Measurements from ENCODE around the gene SLC37A1.

The SLC37A1 gene

DNA sequence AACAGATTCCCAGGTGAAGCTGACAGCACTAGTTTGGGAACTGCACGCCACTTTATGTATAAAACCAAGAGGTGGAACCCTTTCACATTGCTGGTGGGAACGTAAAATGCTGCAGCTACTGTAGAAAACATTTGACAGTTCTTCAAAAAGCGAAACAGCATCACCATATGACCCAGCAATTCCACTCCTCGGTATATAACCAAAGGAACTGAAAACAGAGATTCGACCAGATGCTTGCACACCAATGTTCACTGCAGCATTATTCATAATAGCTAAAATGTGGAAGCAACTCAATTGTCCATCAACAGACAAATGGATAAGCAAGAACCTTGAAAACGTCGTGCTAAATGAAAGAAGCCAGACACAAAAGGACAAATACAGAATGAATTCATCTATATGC is 35.1 kb upstream of the SLC37A1 start:
- H3K9me3 ChIP-seq (ENCODE audit: control insufficient read depth, low read length), result no peaks in the 10 kb centered on the region
- no peak overlapping the region for H2AFZ ChIP-seq
- H3K79me2 ChIP-seq, result no peaks in the 10 kb centered on the region
- TF ChIP-seq, protein P1, sequence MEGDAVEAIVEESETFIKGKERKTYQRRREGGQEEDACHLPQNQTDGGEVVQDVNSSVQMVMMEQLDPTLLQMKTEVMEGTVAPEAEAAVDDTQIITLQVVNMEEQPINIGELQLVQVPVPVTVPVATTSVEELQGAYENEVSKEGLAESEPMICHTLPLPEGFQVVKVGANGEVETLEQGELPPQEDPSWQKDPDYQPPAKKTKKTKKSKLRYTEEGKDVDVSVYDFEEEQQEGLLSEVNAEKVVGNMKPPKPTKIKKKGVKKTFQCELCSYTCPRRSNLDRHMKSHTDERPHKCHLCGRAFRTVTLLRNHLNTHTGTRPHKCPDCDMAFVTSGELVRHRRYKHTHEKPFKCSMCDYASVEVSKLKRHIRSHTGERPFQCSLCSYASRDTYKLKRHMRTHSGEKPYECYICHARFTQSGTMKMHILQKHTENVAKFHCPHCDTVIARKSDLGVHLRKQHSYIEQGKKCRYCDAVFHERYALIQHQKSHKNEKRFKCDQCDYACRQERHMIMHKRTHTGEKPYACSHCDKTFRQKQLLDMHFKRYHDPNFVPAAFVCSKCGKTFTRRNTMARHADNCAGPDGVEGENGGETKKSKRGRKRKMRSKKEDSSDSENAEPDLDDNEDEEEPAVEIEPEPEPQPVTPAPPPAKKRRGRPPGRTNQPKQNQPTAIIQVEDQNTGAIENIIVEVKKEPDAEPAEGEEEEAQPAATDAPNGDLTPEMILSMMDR (IDR thresholded peaks at IDR 0.05), result no peak
- H3K4me3 ChIP-seq (ENCODE audit: low read depth, low read length), result no peak overlapping the region
- no peaks in the 10 kb centered on the region for H3K4me1 ChIP-seq
- no peak overlapping the region for H3K9ac ChIP-seq
- H3K27me3 ChIP-seq (ENCODE audit: control insufficient read depth, insufficient read depth, low read length), result no peaks in the 10 kb centered on the region
- H3K27ac ChIP-seq, result no peak overlapping the region
- no peaks in the 10 kb centered on the region for H3K36me3 ChIP-seq (ENCODE audit: control insufficient read depth, insufficient read depth, low read length)
- no peak overlapping the region for H3K4me2 ChIP-seq (ENCODE audit: low read length)

DNA sequence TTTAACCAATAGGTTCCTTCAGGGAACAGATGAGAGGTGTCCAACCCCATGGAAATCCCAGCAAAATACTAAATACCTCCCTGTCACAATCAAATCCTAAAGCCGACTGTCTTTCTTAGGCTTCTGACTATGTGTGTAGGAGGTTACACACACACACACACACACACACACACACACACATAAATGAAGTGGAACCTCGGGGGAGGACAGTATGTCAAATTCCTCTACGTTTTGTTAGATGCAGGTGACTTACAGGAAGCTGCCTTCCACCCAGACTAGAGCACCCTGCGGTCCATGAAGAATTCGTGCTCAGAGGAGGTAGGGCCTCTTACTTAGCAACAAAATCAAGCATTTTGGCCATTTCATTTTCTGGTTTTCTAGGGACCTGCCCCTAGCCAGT is 34.1 kb upstream of the SLC37A1 start:
- Histone ChIP-seq H3K4me1 (no peaks in the 10 kb centered on the region), H3K79me2 (no peaks in the 10 kb centered on the region), H3K4me2 (ENCODE audit: low read length) (no peak overlapping the region), H3K27ac (no peak overlapping the region), H3K36me3 (ENCODE audit: control insufficient read depth, insufficient read depth, low read length) (no peaks in the 10 kb centered on the region), H3K9me3 (ENCODE audit: control insufficient read depth, low read length) (no peaks in the 10 kb centered on the region), H2AFZ (no peak overlapping the region), H3K9ac (no peak overlapping the region), H3K27me3 (ENCODE audit: control insufficient read depth, insufficient read depth, low read length) (no peaks in the 10 kb centered on the region), H3K4me3 (ENCODE audit: low read depth, low read length) (no peak overlapping the region)
- TF ChIP-seq, protein P1 (IDR thresholded peaks at IDR 0.05), result no peak

DNA sequence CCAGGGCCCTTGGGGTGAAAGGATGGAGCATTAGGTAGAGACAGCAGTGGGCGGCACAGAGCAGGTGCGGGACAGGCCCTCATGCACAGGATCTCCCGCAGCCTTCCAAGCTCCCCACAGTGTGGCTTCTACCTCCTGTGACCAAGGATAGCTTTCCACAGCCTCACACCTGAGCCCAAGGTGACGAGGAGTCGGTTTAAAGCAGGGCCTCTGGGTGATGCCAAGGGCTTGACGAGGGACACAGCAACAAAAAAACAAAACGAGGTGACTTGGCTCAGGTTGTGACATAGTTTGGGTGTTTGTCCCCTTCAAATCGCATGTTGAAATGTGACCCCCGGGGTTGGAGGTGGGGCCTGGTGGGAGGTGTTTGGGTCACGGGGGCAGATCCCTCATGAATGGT is 32.9 kb upstream of the SLC37A1 start:
- Histone ChIP-seq H3K4me3 (ENCODE audit: low read depth, low read length) (no peak overlapping the region), H3K9ac (no peak overlapping the region), H3K9me3 (ENCODE audit: control insufficient read depth, low read length) (no peaks in the 10 kb centered on the region), H3K79me2 (no peaks in the 10 kb centered on the region), H3K27me3 (ENCODE audit: control insufficient read depth, insufficient read depth, low read length) (no peaks in the 10 kb centered on the region), H3K27ac (no peak overlapping the region), H2AFZ (no peak overlapping the region), H3K4me1 (no peaks in the 10 kb centered on the region), H3K4me2 (ENCODE audit: low read length) (no peak overlapping the region), H3K36me3 (ENCODE audit: control insufficient read depth, insufficient read depth, low read length) (no peaks in the 10 kb centered on the region)
- TF ChIP-seq, protein P1 (IDR thresholded peaks at IDR 0.05), result no peak

DNA sequence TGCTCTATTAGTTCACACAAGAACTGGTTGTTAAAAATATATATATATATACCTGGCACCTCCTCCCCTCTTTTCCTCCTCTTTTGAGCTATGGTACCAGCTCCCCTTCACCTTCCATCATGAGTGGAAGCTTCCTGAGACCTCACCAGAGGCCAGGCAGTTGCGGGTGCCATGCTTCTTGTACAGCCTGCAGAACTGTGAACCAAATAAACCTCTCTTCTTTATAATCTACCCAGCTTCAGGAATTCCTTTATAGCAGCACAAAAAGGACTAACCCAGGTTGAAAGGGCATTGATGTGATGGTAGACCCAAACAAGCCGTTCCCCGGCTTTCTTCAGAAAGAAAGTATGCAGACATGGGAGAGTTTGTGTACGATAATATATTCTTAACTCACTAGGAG is 32.5 kb upstream of the SLC37A1 start:
- H3K4me2 ChIP-seq (ENCODE audit: low read length), result no peak overlapping the region
- no peaks in the 10 kb centered on the region for H3K79me2 ChIP-seq
- H3K9ac ChIP-seq, result no peak overlapping the region
- no peak overlapping the region for H3K4me3 ChIP-seq (ENCODE audit: low read depth, low read length)
- no peaks in the 10 kb centered on the region for H3K27me3 ChIP-seq (ENCODE audit: control insufficient read depth, insufficient read depth, low read length)
- no peaks in the 10 kb centered on the region for H3K36me3 ChIP-seq (ENCODE audit: control insufficient read depth, insufficient read depth, low read length)
- H3K27ac ChIP-seq, result no peak overlapping the region
- no peaks in the 10 kb centered on the region for H3K9me3 ChIP-seq (ENCODE audit: control insufficient read depth, low read length)
- H2AFZ ChIP-seq, result no peak overlapping the region
- TF ChIP-seq, protein P1 (IDR thresholded peaks at IDR 0.05), result no peak
- no peaks in the 10 kb centered on the region for H3K4me1 ChIP-seq

DNA sequence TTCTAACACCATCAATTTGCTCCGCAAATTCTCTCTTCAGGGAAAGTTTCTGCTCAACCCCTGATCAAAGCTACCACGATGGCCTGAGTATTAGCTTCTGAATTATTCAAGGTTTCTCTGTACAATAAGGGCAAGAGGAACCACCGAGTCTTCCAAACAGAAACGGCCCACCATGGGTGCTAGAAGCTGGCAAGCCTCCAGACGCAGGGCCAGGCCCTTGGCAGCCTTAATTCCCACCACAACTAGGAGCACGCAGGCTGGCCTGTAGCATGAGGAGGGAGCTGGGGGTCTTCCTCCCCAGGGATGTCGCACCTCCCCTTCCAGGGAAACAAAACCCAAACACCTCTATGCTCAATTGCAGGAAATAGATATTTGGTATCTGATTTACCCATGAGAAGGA is 28.7 kb upstream of the SLC37A1 start:
- Histone ChIP-seq H3K4me1 (peaks cover 3% of the 10 kb centered on the region), H3K79me2 (no peaks in the 10 kb centered on the region), H3K4me2 (ENCODE audit: low read length) (no peak overlapping the region), H3K9me3 (ENCODE audit: control insufficient read depth, low read length) (no peaks in the 10 kb centered on the region), H3K36me3 (ENCODE audit: control insufficient read depth, insufficient read depth, low read length) (no peaks in the 10 kb centered on the region), H3K27ac (no peak overlapping the region), H3K9ac (no peak overlapping the region), H3K4me3 (ENCODE audit: low read depth, low read length) (no peak overlapping the region), H2AFZ (no peak overlapping the region), H3K27me3 (ENCODE audit: control insufficient read depth, insufficient read depth, low read length) (no peaks in the 10 kb centered on the region)
- TF ChIP-seq, protein P1 (IDR thresholded peaks at IDR 0.05), result no peak
